Caco-2 (cell line): ENCODE results near the gene GRAMD2B. TPM values are rescaled to one million over a fixed set of nuclear protein-coding genes. Genes with fewer than 3 reads are reported as not detected.

Source experiments
- BruUV-seq: library from RNA; stranded (reverse); fragments of 400-500 nt; replicated peaks from 2 replicates; lab custom pipeline; 2021; lab: Mats Ljungman, UMichigan
- CTCF ChIA-PET: fragments of 300-600 bp; sonication (Branson Sonifier 250); formaldehyde crosslinking; loops from one replicate; lab custom pipeline; 2022; ENCODE audit warnings: antibody characterized with exemption; lab: Charles Lee
- POLR2A ChIA-PET: fragments of 300-600 bp; sonication (Branson Sonifier 250); formaldehyde crosslinking; loops from one replicate; lab custom pipeline; 2022; ENCODE audit warnings: antibody characterized with exemption; lab: Charles Lee
- DNase-seq, 2 experiments: peaks; one replicate each; pipeline versions ENCODE4 v3.0.0 to v3.0.0-alpha.2; 2020 to 2022
- H3K27me3 ChIP-seq: replicated peaks from 2 replicates; pipeline ENCODE4 v1.6.0; 2011; ENCODE audit warnings: low read length; ENCODE audit not compliant: control insufficient read depth, insufficient read depth
- H3K36me3 ChIP-seq: 2 replicates; pipeline ENCODE4 v1.5.1; 2011; ENCODE audit warnings: low read length; ENCODE audit not compliant: control insufficient read depth, insufficient read depth
- H3K4me1 ChIP-seq: fragments of 250-450 bp; sonication (Bioruptor Pico); 2 replicates; pipeline ENCODE4 v1.5.1; 2020; ENCODE audit warnings: mild to moderate bottlenecking
- H3K4me3 ChIP-seq: 2 replicates; pipeline ENCODE4 v1.5.1; 2011; ENCODE audit warnings: low read depth, mild to moderate bottlenecking, control low read depth, low read length
- H3K9me3 ChIP-seq: fragments of 250-450 bp; sonication (Bioruptor Pico); 2 replicates; pipeline ENCODE4 v1.5.1; 2020; ENCODE audit warnings: mild to moderate bottlenecking, moderate library complexity
- H3K27ac Mint-ChIP-seq: one replicate; pipeline ENCODE4 v1.8.0; 2022; ENCODE audit warnings: mixed read lengths; ENCODE audit not compliant: unreplicated experiment
- H3K27me3 Mint-ChIP-seq: one replicate; pipeline ENCODE4 v1.8.0; 2022; ENCODE audit warnings: mixed read lengths; ENCODE audit not compliant: insufficient read depth, unreplicated experiment
- H3K36me3 Mint-ChIP-seq: one replicate; pipeline ENCODE4 v1.8.0; 2022; ENCODE audit warnings: mild to moderate bottlenecking, mixed read lengths; ENCODE audit not compliant: insufficient read depth, unreplicated experiment
- H3K4me1 Mint-ChIP-seq: one replicate; pipeline ENCODE4 v1.8.0; 2022; ENCODE audit warnings: low read depth, mixed read lengths; ENCODE audit not compliant: unreplicated experiment
- H3K4me3 Mint-ChIP-seq: one replicate; pipeline ENCODE4 v1.8.0; 2022; ENCODE audit warnings: mild to moderate bottlenecking, moderate library complexity, mixed read lengths; ENCODE audit not compliant: unreplicated experiment
- H3K9me3 Mint-ChIP-seq: one replicate; pipeline ENCODE4 v1.8.0; 2022; ENCODE audit warnings: mixed read lengths; ENCODE audit not compliant: unreplicated experiment
- CTCF ChIP-seq, 2 experiments: fragments of 200-600 bp in 1 of 2; IDR thresholded peaks; 1 replicate in 1 of 2; 2 replicates in 1 of 2; pipeline versions ENCODE4 v1.5.1 to v1.8.0; 2011 to 2022; ENCODE audit warnings: antibody characterized with exemption in 1 of 2, control low read depth in 1 of 2, inconsistent platforms in 1 of 2, low read depth in 1 of 2, low read length in 1 of 2, mild to moderate bottlenecking in 1 of 2, moderate library complexity in 1 of 2; ENCODE audit not compliant: insufficient read depth in 1 of 2, severe bottlenecking in 1 of 2, unreplicated experiment in 1 of 2
- intact Hi-C: fragments of 100-400 bp; cut with micrococcal nuclease; formaldehyde crosslinking; loops from one replicate; pipeline ENCODE4 v1.10.0; 2022; ENCODE audit not compliant: unreplicated experiment
- total RNA-seq: library from RNA; stranded (reverse); gene quantifications from 2 replicates; pipeline ENCODE4 v1.2.3, GENCODE V29; 2022

GRAMD2B gene
- total RNA-seq, 1 experiment from 2014 or later = 3.0 TPM

GRCh38 chr5:126527158-126527557 lies 103.9 kb downstream of the GRAMD2B start:
- ChIA-PET POLR2A (no interaction called here), CTCF (no interaction called here)
- DNase-seq = no peak
- Histone ChIP-seq H3K27me3 (no peaks in the 10 kb centered on the region), H3K9me3 (no peaks in the 10 kb centered on the region), H3K4me1 (no peaks in the 10 kb centered on the region), H3K36me3 (no peaks in the 10 kb centered on the region), H3K4me3 (no peak overlapping the region)
- H3K36me3 Mint-ChIP-seq = no peaks in the 10 kb centered on the region
- intact Hi-C loops = no loop called here
- H3K27me3 Mint-ChIP-seq = no peaks in the 10 kb centered on the region
- TF ChIP-seq CTCF (IDR thresholded peaks at IDR 0.05; ENCODE audit: insufficient read depth in 1 of 2, low read depth in 1 of 2, low read length in 1 of 2, severe bottlenecking in 1 of 2, unreplicated experiment in 1 of 2) = no peak
- no peak overlapping the region for H3K27ac Mint-ChIP-seq
- no peaks in the 10 kb centered on the region for H3K4me1 Mint-ChIP-seq
- no peak overlapping the region for H3K4me3 Mint-ChIP-seq
- no peaks in the 10 kb centered on the region for H3K9me3 Mint-ChIP-seq
- no TSS peak for BruUV-seq

GRCh38 chr5:126527892-126528291 lies 104.7 kb downstream of the GRAMD2B start:
- no TSS peak for BruUV-seq
- no peak for DNase-seq
- no peaks in the 10 kb centered on the region for H3K4me1 ChIP-seq
- Mint-ChIP-seq H3K4me3 (no peak overlapping the region), H3K9me3 (no peaks in the 10 kb centered on the region), H3K27me3 (no peaks in the 10 kb centered on the region), H3K27ac (no peak overlapping the region), H3K36me3 (no peaks in the 10 kb centered on the region), H3K4me1 (no peaks in the 10 kb centered on the region)
- H3K9me3 ChIP-seq = no peaks in the 10 kb centered on the region
- CTCF ChIA-PET = no interaction called here
- H3K4me3 ChIP-seq = no peak overlapping the region
- POLR2A ChIA-PET = no interaction called here
- H3K36me3 ChIP-seq = no peaks in the 10 kb centered on the region
- H3K27me3 ChIP-seq = no peaks in the 10 kb centered on the region
- intact Hi-C loops = no loop called here
- no peak for TF ChIP-seq CTCF (IDR thresholded peaks at IDR 0.05; ENCODE audit: insufficient read depth in 1 of 2, low read depth in 1 of 2, low read length in 1 of 2, severe bottlenecking in 1 of 2, unreplicated experiment in 1 of 2)

- H3K4me3 ChIP-seq = no peak overlapping the region
- no peaks in the 10 kb centered on the region for H3K9me3 ChIP-seq
- H3K9me3 Mint-ChIP-seq = no peaks in the 10 kb centered on the region
- ChIA-PET POLR2A (interaction anchor here (0.6 kb wide), 1 partner anchor 73 kb away, joined by 3 read pairs; no protein-coding TSS in a partner anchor), CTCF (no interaction called here)
- no peak for TF ChIP-seq CTCF (IDR thresholded peaks at IDR 0.05; ENCODE audit: insufficient read depth in 1 of 2, low read depth in 1 of 2, low read length in 1 of 2, severe bottlenecking in 1 of 2, unreplicated experiment in 1 of 2)
- H3K4me1 ChIP-seq = no peaks in the 10 kb centered on the region
- BruUV-seq = no TSS peak
- no peaks in the 10 kb centered on the region for H3K4me1 Mint-ChIP-seq
- no peaks in the 10 kb centered on the region for H3K27me3 ChIP-seq
- intact Hi-C loops = no loop called here
- H3K36me3 Mint-ChIP-seq = no peaks in the 10 kb centered on the region
- H3K27me3 Mint-ChIP-seq = no peaks in the 10 kb centered on the region
- no peak for DNase-seq
- no peak overlapping the region for H3K27ac Mint-ChIP-seq
- no peaks in the 10 kb centered on the region for H3K36me3 ChIP-seq
- no peak overlapping the region for H3K4me3 Mint-ChIP-seq
Observed at GRCh38 chr5:126531543-126532120, 108.4 kb downstream of the GRAMD2B start.
